Measurements from ENCODE around the gene SMCO2.

Gene SMCO2

DNA sequence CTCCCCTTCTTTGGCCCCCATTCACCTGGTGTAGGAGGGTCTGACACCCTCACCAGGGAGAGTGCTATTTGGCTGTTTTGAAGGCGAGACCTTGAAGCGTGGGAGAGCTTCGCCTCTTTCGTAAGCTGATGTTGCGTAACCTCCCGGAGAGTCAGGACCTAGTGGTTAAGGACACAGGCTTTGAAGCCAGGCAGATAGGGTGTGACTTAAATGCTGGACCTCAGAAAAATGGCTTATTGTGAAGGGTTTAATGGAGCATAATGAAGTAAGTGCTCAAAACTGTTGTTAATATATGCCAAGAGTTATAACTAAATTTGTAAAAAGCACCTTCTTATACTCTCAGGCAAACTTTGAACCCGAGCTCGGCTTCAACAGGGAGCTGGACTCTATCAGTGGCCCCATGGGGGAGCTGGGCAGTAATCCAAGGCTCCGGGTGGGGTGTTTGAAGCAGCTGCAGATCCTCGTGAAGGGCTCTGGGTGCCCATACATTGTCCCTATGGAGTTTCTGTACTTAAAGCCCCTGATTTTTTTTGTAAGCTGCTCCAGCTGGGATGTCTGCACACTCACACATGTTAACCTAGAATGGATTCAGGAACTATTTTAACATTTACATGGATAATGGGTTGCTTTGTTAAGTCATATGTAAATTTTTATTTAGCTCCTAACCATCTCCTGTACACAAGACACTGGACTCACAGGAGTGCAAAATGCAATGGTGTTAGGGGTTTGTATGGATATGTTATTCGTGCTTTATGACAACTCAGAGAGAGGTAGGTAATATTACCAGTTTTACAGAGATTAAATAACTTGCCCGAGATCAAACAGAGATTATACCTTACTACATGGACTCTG is 103.5 kb downstream of the SMCO2 start:
- Mint-ChIP-seq H3K27me3 (no peaks in the 10 kb centered on the region), H3K4me1 (ENCODE audit: low read depth) (peaks cover 58% of the 10 kb centered on the region), H3K36me3 (ENCODE audit: low read depth) (peaks cover 13% of the 10 kb centered on the region), H3K27ac (peak overlapping the region; percentile 85), H3K4me3 (peak overlapping the region; percentile 60), H3K9me3 (no peaks in the 10 kb centered on the region)
- intact Hi-C loops (cut with micrococcal nuclease): no loop called here

DNA sequence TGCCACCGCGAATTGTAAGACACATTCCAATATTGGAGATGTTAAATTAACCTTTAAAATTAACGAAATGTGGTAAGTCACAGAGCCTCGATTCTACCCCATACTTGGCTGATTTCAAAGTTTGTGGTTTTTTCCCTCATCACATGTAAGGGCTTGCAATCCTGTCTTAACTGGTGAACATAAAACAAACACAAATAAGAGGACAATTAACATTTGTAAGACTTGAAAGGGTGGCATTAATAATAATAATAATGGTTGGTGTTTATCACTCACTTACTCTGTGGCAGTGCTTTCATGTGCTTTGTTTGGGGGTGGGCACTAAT is 104.1 kb downstream of the SMCO2 start:
- Mint-ChIP-seq H3K36me3 (ENCODE audit: low read depth) (peaks cover 13% of the 10 kb centered on the region), H3K27ac (no peak overlapping the region), H3K9me3 (no peaks in the 10 kb centered on the region), H3K27me3 (no peaks in the 10 kb centered on the region), H3K4me1 (ENCODE audit: low read depth) (peaks cover 63% of the 10 kb centered on the region), H3K4me3 (no peak overlapping the region)
- intact Hi-C loops (cut with micrococcal nuclease): no loop called here

DNA sequence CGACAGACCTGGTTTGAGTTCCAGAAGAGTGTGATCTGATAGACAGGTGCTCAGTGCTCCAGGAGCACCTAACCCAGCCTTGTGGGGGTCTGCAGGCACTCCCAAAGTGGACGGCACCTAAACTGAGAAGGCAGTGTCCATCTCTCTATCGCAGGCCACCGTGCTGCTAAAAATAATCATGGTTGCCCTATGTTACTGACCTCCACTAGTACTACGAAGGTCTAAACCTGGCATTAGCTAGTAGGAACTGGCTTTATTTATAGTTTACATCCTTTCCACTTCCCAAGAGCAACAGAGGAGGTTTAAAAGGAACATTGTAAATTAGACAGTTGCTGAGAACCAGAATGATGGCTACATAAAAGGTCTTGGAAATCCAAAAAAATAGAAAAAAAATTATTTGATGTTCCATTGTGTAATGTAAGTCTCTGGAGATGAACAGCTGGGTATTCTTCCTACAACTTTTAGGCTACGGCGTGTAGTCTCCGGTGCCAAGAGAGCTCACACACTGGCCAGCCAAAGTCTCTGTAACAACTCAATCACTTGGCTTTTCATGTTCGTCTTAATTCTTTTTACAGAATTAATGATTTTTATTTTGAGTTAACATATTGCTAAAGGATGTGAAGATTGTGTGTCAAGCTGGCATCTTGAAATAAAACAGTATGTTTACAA is 104.8 kb downstream of the SMCO2 start:
- peaks cover 13% of the 10 kb centered on the region for H3K36me3 Mint-ChIP-seq (ENCODE audit: low read depth)
- no peaks in the 10 kb centered on the region for H3K27me3 Mint-ChIP-seq
- peaks cover 67% of the 10 kb centered on the region for H3K4me1 Mint-ChIP-seq (ENCODE audit: low read depth)
- no peaks in the 10 kb centered on the region for H3K9me3 Mint-ChIP-seq
- no peak overlapping the region for H3K4me3 Mint-ChIP-seq
- intact Hi-C loops (cut with micrococcal nuclease): no loop called here
- no peak overlapping the region for H3K27ac Mint-ChIP-seq
